ENCODE data around the gene SMURF2.

SMURF2 gene

GRCh38 chr17:64503821-64504768, 158.0 kb downstream of the SMURF2 start:
- DNase-seq (ENCODE audit: low read depth in 2 of 2): no peak

- no peak for DNase-seq (ENCODE audit: low read depth in 2 of 2)
Measured at GRCh38 chr17:64503341-64503740, 158.8 kb downstream of the SMURF2 start.

GRCh38 chr17:64502809-64503208, 159.3 kb downstream of the SMURF2 start:
- no peak for DNase-seq (ENCODE audit: low read depth in 2 of 2)

DNA sequence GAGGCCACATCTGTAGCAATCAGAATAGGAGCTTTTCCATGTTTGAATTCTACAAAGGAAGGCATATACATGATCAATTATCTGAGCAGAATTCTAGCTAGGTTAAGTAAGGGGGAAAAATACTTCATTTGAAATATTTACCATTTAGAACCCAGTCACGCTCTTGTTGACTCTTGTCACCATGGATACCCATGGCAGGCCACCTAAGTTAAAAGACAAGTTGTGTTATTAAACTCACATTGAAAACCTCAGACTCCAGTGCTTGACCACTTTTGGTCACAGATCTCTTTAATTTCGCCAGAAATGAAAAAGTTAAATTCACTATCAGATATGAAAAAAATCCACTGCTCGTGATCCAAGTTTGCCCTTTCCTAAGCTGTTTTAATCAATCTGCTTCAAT, 160.1 kb downstream of the SMURF2 start:
- no peak for DNase-seq (ENCODE audit: low read depth in 2 of 2)

DNA sequence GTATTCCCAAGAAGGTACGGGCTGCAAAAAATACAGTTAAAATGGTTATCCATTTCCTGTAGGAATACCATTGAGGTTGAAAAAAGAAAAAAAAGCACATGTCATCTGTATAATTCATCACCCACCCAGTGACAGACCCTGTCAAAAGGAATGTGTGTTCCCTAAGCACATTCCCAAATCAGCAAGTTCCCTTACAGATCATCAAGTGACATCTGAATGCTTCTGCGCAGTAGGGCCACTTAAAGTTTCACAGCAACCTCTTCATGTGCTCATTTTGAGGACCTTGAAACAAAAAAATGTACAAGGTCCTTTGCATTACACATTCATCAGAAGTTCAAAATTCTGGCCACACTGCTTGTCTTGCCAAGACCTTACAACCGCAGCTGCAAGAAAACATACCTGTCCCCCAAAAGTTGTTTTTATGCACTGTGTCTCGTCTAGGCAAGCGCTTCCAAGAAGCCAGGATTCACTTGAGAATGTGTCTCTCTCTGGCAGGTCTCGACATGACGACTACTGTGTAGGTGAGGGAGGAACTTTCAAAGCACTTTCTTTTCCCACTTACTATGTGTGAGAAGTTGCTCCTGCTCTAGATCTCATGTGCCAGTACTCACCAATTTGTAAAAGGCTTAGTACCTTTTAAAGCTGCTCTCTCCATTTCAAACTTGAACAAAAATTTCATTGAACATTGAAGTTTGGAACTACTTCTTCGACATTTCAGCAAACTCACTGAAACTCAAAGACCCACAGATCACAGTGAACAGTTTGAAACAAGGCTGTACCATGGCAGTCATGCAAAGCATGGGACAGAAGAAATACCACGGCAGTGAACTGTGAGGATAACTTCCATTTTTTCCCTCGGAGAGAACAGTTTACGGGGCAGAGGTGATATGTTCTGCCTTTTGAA, 161.0 kb downstream of the SMURF2 start:
- no peak for DNase-seq (ENCODE audit: low read depth in 2 of 2)

DNA sequence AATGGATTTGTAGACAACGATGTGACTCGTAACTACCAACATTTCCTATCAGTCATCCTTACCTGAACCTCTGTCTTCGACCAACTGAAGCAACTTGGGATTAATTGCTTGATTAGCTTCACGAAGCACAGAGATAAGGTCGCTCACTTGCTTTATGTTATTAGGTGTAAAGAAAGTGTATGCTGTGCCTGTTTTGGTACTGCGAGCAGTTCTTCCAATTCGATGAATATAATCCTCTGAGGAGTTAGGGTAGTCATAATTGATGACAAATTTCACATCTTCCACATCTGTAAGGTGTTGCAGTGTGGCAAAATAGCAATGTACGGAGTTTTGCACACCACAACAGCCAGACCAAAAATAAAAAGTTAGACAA, 161.6 kb downstream of the SMURF2 start:
- DNase-seq (ENCODE audit: low read depth in 2 of 2): no peak

GRCh38 chr17:64499805-64500486, 162.2 kb downstream of the SMURF2 start:
- no peak for DNase-seq (ENCODE audit: low read depth in 2 of 2)

- DNase-seq (ENCODE audit: low read depth in 2 of 2): no peak
Measured at GRCh38 chr17:64498308-64499203, 163.6 kb downstream of the SMURF2 start.

DNA sequence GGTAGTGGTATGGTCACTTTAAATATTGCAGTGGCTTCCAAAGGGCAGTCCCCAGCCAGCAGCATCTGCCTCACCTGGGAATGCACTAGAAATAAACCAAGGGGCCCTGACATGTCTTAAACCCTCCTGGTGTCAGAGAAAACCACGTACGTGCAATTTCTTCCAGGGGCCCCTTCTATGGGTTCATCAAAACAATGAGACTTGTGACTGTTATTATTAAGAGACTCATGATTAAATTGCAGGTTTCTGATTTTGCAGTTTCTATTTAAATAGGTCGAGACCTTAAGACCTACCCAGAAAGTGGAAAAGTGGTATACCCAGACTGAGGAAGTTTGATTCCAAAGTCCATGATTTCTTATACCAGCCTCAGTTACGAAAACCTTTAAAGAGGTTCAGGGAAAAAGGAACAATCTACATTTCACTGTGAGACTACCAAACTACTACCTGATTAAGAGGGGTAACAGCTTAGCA, 164.5 kb downstream of the SMURF2 start:
- no peak for DNase-seq (ENCODE audit: low read depth in 2 of 2)

DNA sequence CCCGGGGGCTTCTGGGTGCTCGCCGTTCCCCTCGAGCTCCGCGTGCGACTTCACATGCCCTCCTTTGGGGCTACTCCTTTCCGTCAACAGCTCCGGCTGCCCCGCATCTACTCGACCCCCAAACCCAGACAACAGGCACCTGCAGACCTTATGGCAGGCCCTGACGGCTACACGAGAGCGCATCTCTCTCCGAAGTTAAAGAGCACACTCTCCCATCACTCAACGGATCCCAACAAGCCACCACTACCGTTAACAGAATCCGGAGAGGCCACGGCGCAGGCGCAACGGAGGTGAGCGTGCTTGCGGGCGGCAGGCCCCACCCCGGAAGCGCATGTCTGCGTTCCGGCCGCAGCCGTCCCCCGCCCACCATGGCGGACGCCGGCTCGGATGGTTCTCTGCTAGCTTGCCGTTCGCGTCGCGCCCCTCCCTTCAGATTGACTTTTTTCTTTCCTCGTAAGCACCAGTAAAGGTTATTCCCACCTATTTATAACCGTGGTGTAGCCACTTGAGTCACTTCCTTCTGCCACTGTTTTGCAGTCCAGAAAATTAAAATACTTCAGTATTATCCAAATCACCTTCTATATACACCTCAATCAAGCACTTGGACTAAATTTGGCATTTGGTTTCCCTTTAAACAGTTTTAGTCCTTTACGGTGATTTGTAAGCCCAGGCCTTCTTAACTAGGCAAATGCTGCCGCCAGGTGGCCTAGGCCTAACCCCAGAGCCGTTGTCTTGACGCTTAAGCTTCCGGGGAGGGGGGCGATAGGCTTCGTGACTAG, 165.1 kb downstream of the SMURF2 start, which contains the start of gene POLG2:
TSS of gene POLG2 (minus strand) at position 269 of the 779 bp plus-strand sequence. CDS start at position 183, 86 bp downstream.
- DNase-seq (ENCODE audit: low read depth in 2 of 2): peak; percentile 94 to 95

GRCh38 chr17:64496348-64496785, 165.7 kb downstream of the SMURF2 start:
- no peak for DNase-seq (ENCODE audit: low read depth in 2 of 2)

All from stimulated activated CD8-positive, alpha-beta memory T cell treated with anti-CD3 and anti-CD28 coated beads, Interleukin-2, amount 100 ng/mL, for 48 hours (primary cell).